HepG2 (cell line): ENCODE data around the gene GAS5. TPM values are rescaled to one million over a fixed set of nuclear protein-coding genes. Genes with fewer than 3 reads are reported as not detected.
A peak's percentile ranks its signal among the peaks of the same experiment; 100 is the strongest.

Experiments
- ATAC-seq: fragments of 200-7000 bp; cut with Tn5 transposase; 3 replicates; pipeline ENCODE4 v1.9.1; 2020; ENCODE audit warnings: mild to moderate bottlenecking, moderate library complexity
- BruUV-seq: library from RNA; stranded (reverse); fragments of 400-500 nt; replicated peaks from 2 replicates; lab custom pipeline; 2021; lab: Mats Ljungman, UMichigan
- CTCF ChIA-PET: fragments of 300-600 bp; formaldehyde crosslinking; extraction: SDS; loops from one replicate; lab custom pipeline; 2021; ENCODE audit warnings: low total read pairs, inconsistent platforms, low intra/inter-chr PET ratio; lab: Yijun Ruan, JAX
- POLR2A ChIA-PET: fragments of 350-600 bp; sonication (Branson Sonifier 250); formaldehyde crosslinking; loops from one replicate; lab custom pipeline; 2020; ENCODE audit warnings: antibody characterized with exemption, inconsistent platforms; lab: Yijun Ruan, JAX
- DNase-seq: peaks from one replicate; pipeline ENCODE4 v3.0.0-alpha.2; 2015; ENCODE audit warnings: low spot score
- FAIRE-seq: peaks from 3 replicates; lab custom pipeline; 2011; peaks lifted over from hg19 to GRCh38; lab: Jason Lieb, UNC
- H2AFZ ChIP-seq: one replicate; pipeline ENCODE4 v1.6.1; 2011; ENCODE audit warnings: low read length, inconsistent platforms
- H3K27ac ChIP-seq: fragments of 300-600 bp; 3 replicates; pipeline ENCODE4 v1.8.0; 2011; ENCODE audit warnings: mixed run types, mild to moderate bottlenecking, mixed read lengths, low read length, inconsistent platforms; ENCODE audit not compliant: insufficient read depth; ENCODE audit errors: extremely low read length
- H3K27me3 ChIP-seq, 2 experiments: fragments of 200-600 bp in 1 of 2; 2 replicates in 1 of 2; 3 replicates in 1 of 2; pipeline versions ENCODE4 v1.6.0 to v1.8.0; 2011; ENCODE audit warnings: low read length in 2 of 2, mild to moderate bottlenecking in 2 of 2, moderate library complexity in 2 of 2, inconsistent platforms in 1 of 2; ENCODE audit not compliant: insufficient read depth in 2 of 2, control insufficient read depth in 1 of 2
- H3K36me3 ChIP-seq, 2 experiments: fragments of 200-600 bp in 1 of 2; replicated peaks in 1 of 2; 2 replicates in 1 of 2; 3 replicates in 1 of 2; pipeline versions ENCODE4 v1.5.1 to v1.8.0; 2011; ENCODE audit warnings: low read length in 2 of 2, inconsistent platforms in 1 of 2; ENCODE audit not compliant: insufficient read depth in 2 of 2, control insufficient read depth in 1 of 2
- H3K4me1 ChIP-seq: 2 replicates; pipeline ENCODE4 v1.5.1; 2012; ENCODE audit warnings: low read length, inconsistent platforms; ENCODE audit not compliant: insufficient read depth
- H3K4me2 ChIP-seq: 2 replicates; pipeline ENCODE4 v1.6.0; 2011; ENCODE audit warnings: low read depth, low read length, inconsistent platforms
- H3K4me3 ChIP-seq, 3 experiments: fragments of 200-600 bp in 1 of 3; sonication (generic), shearing (Covaris generic) in 1 of 3; replicated peaks in 1 of 3; 2 replicates each; pipeline ENCODE4 v1.5.1; 2011 to 2016; ENCODE audit warnings: low read length in 3 of 3, inconsistent platforms in 2 of 3, low read depth in 2 of 3, mild to moderate bottlenecking in 2 of 3, control low read depth in 1 of 3, mixed read lengths in 1 of 3; ENCODE audit not compliant: insufficient read depth in 1 of 3
- H3K79me2 ChIP-seq: one replicate; pipeline ENCODE4 v1.6.1; 2011; ENCODE audit warnings: low read length, inconsistent platforms; ENCODE audit not compliant: insufficient read depth
- H3K9ac ChIP-seq: 2 replicates; pipeline ENCODE4 v1.6.0; 2011; ENCODE audit warnings: mild to moderate bottlenecking, low read depth, low read length, inconsistent platforms; ENCODE audit not compliant: insufficient read depth
- H3K9me3 ChIP-seq: 2 replicates; pipeline ENCODE4 v1.5.1; 2012; ENCODE audit warnings: mild to moderate bottlenecking, low read length
- H4K20me1 ChIP-seq: 2 replicates; pipeline ENCODE4 v1.6.0; 2011; ENCODE audit warnings: inconsistent platforms, mild to moderate bottlenecking, low read length, moderate library complexity; ENCODE audit not compliant: insufficient read depth
- BCL3 ChIP-seq: sonication (generic); formaldehyde crosslinking; IDR thresholded peaks from 2 replicates; pipeline ENCODE4 v1.5.1; 2020; ENCODE audit warnings: mild to moderate bottlenecking, missing genetic modification reagents, moderate library complexity
- HIC2 ChIP-seq: sonication (generic); formaldehyde crosslinking; IDR thresholded peaks from 2 replicates; pipeline ENCODE4 v1.9.0; 2022; ENCODE audit warnings: low read depth, missing genetic modification reagents
- JUNB ChIP-seq: sonication (generic); formaldehyde crosslinking; IDR thresholded peaks from 2 replicates; pipeline ENCODE4 v1.8.0; 2022; ENCODE audit warnings: missing genetic modification reagents, mild to moderate bottlenecking, borderline replicate concordance
- MBD4 ChIP-seq: IDR thresholded peaks from 2 replicates; pipeline ENCODE4 v1.6.1; 2012; ENCODE audit warnings: low read length, inconsistent platforms, borderline replicate concordance
- POLR2A ChIP-seq, 2 experiments: IDR thresholded peaks; 2 replicates each; pipeline ENCODE4 v1.6.1; 2011; ENCODE audit warnings: low read depth in 2 of 2, low read length in 2 of 2, mild to moderate bottlenecking in 1 of 2, moderate library complexity in 1 of 2; ENCODE audit not compliant: insufficient read depth in 1 of 2
- POLR2AphosphoS2 ChIP-seq: IDR thresholded peaks from 2 replicates; pipeline ENCODE4 v1.6.1; 2011; ENCODE audit warnings: low read depth, low read length, improper control_type of control experiment
- POLR2G ChIP-seq: fragments of 200-400 bp; formaldehyde crosslinking; IDR thresholded peaks from 2 replicates; pipeline ENCODE4 v1.6.1; 2018; ENCODE audit warnings: mild to moderate bottlenecking, low read depth, low read length, moderate library complexity
- RBM22 ChIP-seq: fragments of 200-400 bp; formaldehyde crosslinking; optimal IDR thresholded peaks from 2 replicates; pipeline ENCODE3; 2017; ENCODE audit warnings: mild to moderate bottlenecking, low read length, moderate library complexity
- SIN3A ChIP-seq: IDR thresholded peaks from 2 replicates; pipeline ENCODE4 v1.6.1; 2011; ENCODE audit warnings: low read depth, mild to moderate bottlenecking, control low read depth, low read length, borderline replicate concordance
- SIN3B ChIP-seq: fragments of 150-350 bp; IDR thresholded peaks from 2 replicates; pipeline ENCODE4 v1.6.1; 2014; ENCODE audit warnings: low read length
- SOX13 ChIP-seq, 3 experiments: fragments of 450-650 bp in 1 of 3; sonication (generic) in 1 of 3; formaldehyde crosslinking in 1 of 3; IDR thresholded peaks in 2 of 3; conservative IDR thresholded peaks in 1 of 3; 2 replicates each; pipeline versions ENCODE4 v1.5.0 to v1.6.1; 2016 to 2020; ENCODE audit warnings: antibody characterized with exemption in 1 of 3, mild to moderate bottlenecking in 1 of 3, missing compliant biosample characterization in 1 of 3, missing genetic modification reagents in 1 of 3, moderate library complexity in 1 of 3
- SSRP1 ChIP-seq: IDR thresholded peaks from 2 replicates; pipeline ENCODE4 v1.6.1; 2016; ENCODE audit warnings: control low read depth
- ZFY ChIP-seq: sonication (generic); formaldehyde crosslinking; IDR thresholded peaks from 2 replicates; pipeline ENCODE4 v1.4.0; 2020; ENCODE audit warnings: missing genetic modification reagents
- ZNF292 ChIP-seq: sonication (generic); formaldehyde crosslinking; IDR thresholded peaks from 2 replicates; pipeline ENCODE4 v1.8.1; 2022; ENCODE audit warnings: mild to moderate bottlenecking, low read depth, missing genetic modification reagents, borderline replicate concordance
- ZNF703 ChIP-seq: sonication (generic); formaldehyde crosslinking; IDR thresholded peaks from 2 replicates; pipeline ENCODE4 v1.5.1; 2020; ENCODE audit warnings: missing genetic modification reagents, mild to moderate bottlenecking, moderate library complexity, borderline replicate concordance
- ZNF780A ChIP-seq: sonication (generic); formaldehyde crosslinking; IDR thresholded peaks from 2 replicates; pipeline ENCODE4 v1.8.0; 2022; ENCODE audit warnings: mild to moderate bottlenecking, missing genetic modification reagents, moderate library complexity
- ZNF850 ChIP-seq: sonication (generic); formaldehyde crosslinking; conservative IDR thresholded peaks from 2 replicates; pipeline ENCODE4 v1.9.0; 2021; ENCODE audit warnings: mild to moderate bottlenecking, missing genetic modification reagents
- WGBS: methylation state at CpG from one replicate; pipeline ENCODE4 v1.1.6; 2017; ENCODE audit warnings: low lambda C conversion rate; 5-methylcytosine and 5-hydroxymethylcytosine counted together
- in situ Hi-C: cut with HindIII; loops from 2 replicates; pipeline ENCODE4 v1.10.0; 2017; ENCODE audit warnings: low pct_unique_long_range_greater_than_20kb; ENCODE audit not compliant: extremely low pct_ligation_motif_present
- intact Hi-C: fragments of 100-400 bp; cut with micrococcal nuclease; formaldehyde crosslinking; loops from one replicate; pipeline ENCODE4 v1.10.0; 2022; ENCODE audit not compliant: unreplicated experiment
- polyA plus RNA-seq, 8 experiments: library from polyadenylated mRNA; depleted of rRNA in 3 of 8; stranded (reverse) in 7 of 8; unstranded in 1 of 8; fragments of >200 nt; fragmentation: Illumina TruSeq in 4 of 8; extraction: Trizol in 4 of 8; gene quantifications; 2 replicates each; pipeline versions ENCODE4 v1.2.1 to v1.2.3, GENCODE V29; 2011 to 2016; ENCODE audit warnings: low read depth in 4 of 8, missing spikeins in 1 of 8, mixed read lengths in 1 of 8; ENCODE audit not compliant: insufficient read depth in 1 of 8
- total RNA-seq, 5 experiments: library from RNA; depleted of rRNA; stranded (reverse); fragments of >200 nt; fragmentation: Illumina TruSeq; extraction: Trizol; gene quantifications; 2 replicates each; pipeline ENCODE4 v1.2.3, GENCODE V29; 2016; ENCODE audit warnings: low read depth in 1 of 5

GAS5 gene
- total and polyA plus RNA-seq, 2 of the 13 experiments (the other 11 are each of a cell fraction or from before 2014, with no cell fraction given) = 352 to 738 TPM

GRCh38 chr1:173862769-173863223 lies 5.0 kb downstream of the GAS5 start:
- BruUV-seq = no TSS peak
- H3K27ac ChIP-seq = no peak overlapping the region
- intact Hi-C loops = no loop called here
- H3K27me3 ChIP-seq = no peaks in the 10 kb centered on the region; a peak in 1 of 5 replicates
- ChIA-PET POLR2A (no interaction called here), CTCF (no interaction called here)
- in situ Hi-C loops = loop anchor here (10.0 kb wide), 1 partner anchor 212 kb away; no protein-coding TSS in a partner anchor
- H3K36me3 ChIP-seq = peaks cover 4 to 38% of the 10 kb centered on the region in 2 experiments
- H3K4me2 ChIP-seq = no peak overlapping the region
- no peaks in the 10 kb centered on the region for H3K9me3 ChIP-seq
- DNase-seq (no peak), FAIRE-seq (no peak), ATAC-seq (no peak)
- peaks cover 24% of the 10 kb centered on the region for H3K79me2 ChIP-seq
- H2AFZ ChIP-seq = no peak overlapping the region
- peaks cover 26% of the 10 kb centered on the region for H3K4me1 ChIP-seq
- no peak overlapping the region for H3K4me3 ChIP-seq
- H3K9ac ChIP-seq = no peak overlapping the region
- 79% methylated on average over 8 of the region's 8 CpGs for WGBS
- H4K20me1 ChIP-seq = peaks cover 38% of the 10 kb centered on the region
- TF ChIP-seq SSRP1 = peak; percentile 5; the same call in 1 of the 2 replicates
- peak; percentile 15; the same call in 1 of the 2 replicates for TF ChIP-seq POLR2AphosphoS2
- no peak for TF ChIP-seq ZNF703 (CRISPR knock-in tag)
- no peak for TF ChIP-seq JUNB (CRISPR knock-in tag)
- TF ChIP-seq SIN3A = peak; percentile 29; the same call in 1 of the 2 replicates
- no peak for TF ChIP-seq ZNF780A (CRISPR knock-in tag)
- TF ChIP-seq RBM22 = peak; percentile 95
- TF ChIP-seq BCL3 (CRISPR knock-in tag) = no peak
- TF ChIP-seq SOX13 (IDR thresholded peaks at IDR 0.05) = 0 out of 2 replicates have a peak, but pooled peaks have one; percentile 9
- no peak for TF ChIP-seq SOX13 (CRISPR knock-in tag; conservative IDR thresholded peaks at IDR 0.05 in 1 of 2, IDR thresholded peaks at IDR 0.05 in 1 of 2)
- no peak for TF ChIP-seq ZNF850 (CRISPR knock-in tag)
- no peak for TF ChIP-seq ZFY (CRISPR knock-in tag)
- no peak for TF ChIP-seq ZNF292 (CRISPR knock-in tag)
- peak; percentile 13; the same call in 1 of the 2 replicates for TF ChIP-seq MBD4
- TF ChIP-seq POLR2G = peak; percentile 63
- no peak for TF ChIP-seq HIC2
- TF ChIP-seq POLR2A (IDR thresholded peaks at IDR 0.05; ENCODE audit: insufficient read depth in 1 of 2, low read depth in 2 of 2, low read length in 2 of 2) = peak in 1 of 2 experiments; percentile 52; a peak in 2 of 4 replicates
- no peak for TF ChIP-seq SIN3B
